Osteoblast (primary cell): ENCODE results near the gene SLC16A2. TPM values are rescaled to one million over a fixed set of nuclear protein-coding genes. Genes with fewer than 3 reads are reported as not detected.

Experiments
- DNase-seq: peaks from one replicate; pipeline ENCODE4 v3.0.0; 2011; ENCODE audit warnings: low spot score, mixed read lengths; ENCODE audit not compliant: insufficient read length; ENCODE audit errors: missing footprints
- H2AFZ ChIP-seq: 2 replicates; pipeline ENCODE4 v1.6.0; 2011; ENCODE audit warnings: mild to moderate bottlenecking, low read length
- H3K27ac ChIP-seq: 2 replicates; pipeline ENCODE4 v1.5.1; 2011; ENCODE audit warnings: mild to moderate bottlenecking, low read depth, low read length, moderate library complexity
- H3K27me3 ChIP-seq: 2 replicates; pipeline ENCODE4 v1.6.0; 2012; ENCODE audit warnings: mild to moderate bottlenecking, control low read depth, inconsistent platforms, low read length, moderate library complexity; ENCODE audit not compliant: insufficient read depth
- H3K36me3 ChIP-seq: 2 replicates; pipeline ENCODE4 v1.5.1; 2011; ENCODE audit warnings: mild to moderate bottlenecking, low read length, control low read depth, moderate library complexity; ENCODE audit not compliant: insufficient read depth
- H3K4me1 ChIP-seq: 2 replicates; pipeline ENCODE4 v1.5.1; 2011; ENCODE audit warnings: mild to moderate bottlenecking, low read length, control low read depth, moderate library complexity; ENCODE audit not compliant: insufficient read depth
- H3K4me2 ChIP-seq: 2 replicates; pipeline ENCODE4 v1.6.0; 2011; ENCODE audit warnings: mild to moderate bottlenecking, low read length; ENCODE audit not compliant: insufficient read depth
- H3K4me3 ChIP-seq: fragments of 200-600 bp; sonication (generic); 3 replicates; pipeline ENCODE4 v1.5.1; 2012; ENCODE audit warnings: mild to moderate bottlenecking, low read length, inconsistent platforms; ENCODE audit not compliant: insufficient read depth
- H3K79me2 ChIP-seq: 2 replicates; pipeline ENCODE4 v1.6.0; 2012; ENCODE audit warnings: mild to moderate bottlenecking, low read length, control low read depth, inconsistent platforms; ENCODE audit not compliant: insufficient read depth
- H3K9me3 ChIP-seq: 2 replicates; pipeline ENCODE4 v1.5.1; 2011; ENCODE audit warnings: low read depth, low read length, control low read depth
- H4K20me1 ChIP-seq: 2 replicates; pipeline ENCODE4 v1.6.0; 2012; ENCODE audit warnings: mild to moderate bottlenecking, low read length, control low read depth; ENCODE audit not compliant: insufficient read depth
- CTCF ChIP-seq: IDR thresholded peaks from 2 replicates; pipeline ENCODE4 v1.5.1; 2011; ENCODE audit warnings: mild to moderate bottlenecking, low read depth, low read length, moderate library complexity; ENCODE audit errors: extremely low read depth
- total RNA-seq: library from RNA; depleted of rRNA; stranded (reverse); fragments of >200 nt; gene quantifications from 2 replicates; pipeline ENCODE4 v1.2.3, GENCODE V29; 2012

Gene SLC16A2
- total RNA-seq, 1 donor: 11.6 TPM

- Histone ChIP-seq H3K79me2 (no peaks in the 10 kb centered on the region), H3K9me3 (no peaks in the 10 kb centered on the region), H3K27me3 (peaks cover 2% of the 10 kb centered on the region), H3K4me3 (no peak overlapping the region), H4K20me1 (peaks cover 2% of the 10 kb centered on the region), H3K36me3 (no peaks in the 10 kb centered on the region), H3K4me1 (no peaks in the 10 kb centered on the region), H3K27ac (no peak overlapping the region), H2AFZ (no peak overlapping the region), H3K4me2 (no peak overlapping the region)
- DNase-seq: no peak
- TF ChIP-seq CTCF: no peak
These were observed 88.7 kb downstream of the SLC16A2 start for GRCh38 chrX:74509989-74510388.

GRCh38 chrX:74510401-74510800, 89.1 kb downstream of the SLC16A2 start:
- no peaks in the 10 kb centered on the region for H3K9me3 ChIP-seq
- H3K36me3 ChIP-seq: no peaks in the 10 kb centered on the region
- H3K79me2 ChIP-seq: no peaks in the 10 kb centered on the region
- TF ChIP-seq CTCF: no peak
- DNase-seq: no peak
- H3K4me1 ChIP-seq: no peaks in the 10 kb centered on the region
- peaks cover 2% of the 10 kb centered on the region for H3K27me3 ChIP-seq
- H4K20me1 ChIP-seq: peaks cover 2% of the 10 kb centered on the region
- H3K27ac ChIP-seq: no peak overlapping the region
- no peak overlapping the region for H3K4me2 ChIP-seq
- no peak overlapping the region for H2AFZ ChIP-seq
- H3K4me3 ChIP-seq: no peak overlapping the region

- H3K36me3 ChIP-seq: no peaks in the 10 kb centered on the region
- H3K79me2 ChIP-seq: no peaks in the 10 kb centered on the region
- H3K4me2 ChIP-seq: no peak overlapping the region
- DNase-seq: no peak
- no peak overlapping the region for H2AFZ ChIP-seq
- H3K9me3 ChIP-seq: no peaks in the 10 kb centered on the region
- H3K27ac ChIP-seq: no peak overlapping the region
- H3K4me1 ChIP-seq: no peaks in the 10 kb centered on the region
- no peak overlapping the region for H3K4me3 ChIP-seq
- H4K20me1 ChIP-seq: no peaks in the 10 kb centered on the region
- peaks cover 2% of the 10 kb centered on the region for H3K27me3 ChIP-seq
- no peak for TF ChIP-seq CTCF
These were observed 90.4 kb downstream of the SLC16A2 start for GRCh38 chrX:74511704-74512103.

GRCh38 chrX:74514384-74514783, 93.1 kb downstream of the SLC16A2 start:
- no peaks in the 10 kb centered on the region for H3K4me1 ChIP-seq
- H3K4me2 ChIP-seq: no peak overlapping the region
- H4K20me1 ChIP-seq: no peaks in the 10 kb centered on the region
- no peak overlapping the region for H3K27ac ChIP-seq
- no peaks in the 10 kb centered on the region for H3K79me2 ChIP-seq
- H2AFZ ChIP-seq: no peak overlapping the region
- no peak overlapping the region for H3K4me3 ChIP-seq
- H3K9me3 ChIP-seq: no peaks in the 10 kb centered on the region
- no peak for DNase-seq
- H3K36me3 ChIP-seq: no peaks in the 10 kb centered on the region
- H3K27me3 ChIP-seq: peaks cover 2% of the 10 kb centered on the region
- TF ChIP-seq CTCF: no peak
